K562 (cell line): ENCODE data around the gene PI4K2A. TPM values are rescaled to one million over a fixed set of nuclear protein-coding genes. Genes with fewer than 3 reads are reported as not detected.

Experiments used
- ATAC-seq: fragments of 200-7000 bp; cut with Tn5 transposase; 3 replicates; pipeline ENCODE4 v1.9.1; 2020; ENCODE audit warnings: moderate library complexity
- BruUV-seq: library from RNA; stranded (reverse); fragments of 400-500 nt; replicated peaks from 2 replicates; lab custom pipeline; 2021; lab: Mats Ljungman, UMichigan
- CTCF ChIA-PET: fragments of 300-600 bp; formaldehyde crosslinking; extraction: SDS; loops from one replicate; lab custom pipeline; 2021; ENCODE audit warnings: low intra/inter-chr PET ratio; lab: Yijun Ruan, JAX
- POLR2A ChIA-PET: fragments of 300-600, 350-650 bp; sonication (Branson Sonifier 250); formaldehyde crosslinking; extraction: SDS; loops from one replicate; lab custom pipeline; 2021; ENCODE audit warnings: antibody characterized with exemption, inconsistent platforms; lab: Yijun Ruan, JAX
- DNase-seq, 4 experiments: peaks; one replicate each; pipeline versions ENCODE4 v3.0.0 to v3.0.0-alpha.2; 2011 to 2018; ENCODE audit warnings: low spot score in 3 of 4, mixed read lengths in 3 of 4; ENCODE audit errors: extremely low read depth in 1 of 4
- FAIRE-seq: peaks from 2 replicates; lab custom pipeline; 2011; peaks lifted over from hg19 to GRCh38; lab: Jason Lieb, UNC
- H2AFZ ChIP-seq: 2 replicates; pipeline ENCODE4 v1.6.0; 2011; ENCODE audit warnings: low read depth, low read length, control low read depth, inconsistent platforms
- H3K27ac ChIP-seq: fragments of 200-600 bp; 3 replicates; pipeline ENCODE4 v1.8.0; 2011; ENCODE audit warnings: low read depth, mild to moderate bottlenecking, control low read depth, inconsistent platforms, low read length, moderate library complexity, mixed read lengths; ENCODE audit errors: extremely low read depth
- H3K27me3 ChIP-seq, 2 experiments: fragments of 300-600 bp in 1 of 2; 2 replicates in 1 of 2; 3 replicates in 1 of 2; pipeline versions ENCODE4 v1.6.0 to v1.8.0; 2011; ENCODE audit warnings: inconsistent platforms in 2 of 2, low read length in 2 of 2, mild to moderate bottlenecking in 1 of 2, mixed read lengths in 1 of 2, moderate library complexity in 1 of 2; ENCODE audit not compliant: control insufficient read depth in 2 of 2, insufficient read depth in 2 of 2
- H3K36me3 ChIP-seq: fragments of 300-600 bp; 3 replicates; pipeline ENCODE4 v1.8.0; 2011; ENCODE audit warnings: mild to moderate bottlenecking, low read length, inconsistent platforms; ENCODE audit not compliant: control insufficient read depth, insufficient read depth
- H3K4me1 ChIP-seq, 2 experiments: fragments of 200-600 bp in 1 of 2; replicated peaks in 1 of 2; 2 replicates in 1 of 2; 3 replicates in 1 of 2; pipeline versions ENCODE4 v1.5.1 to v1.8.0; 2011; ENCODE audit warnings: inconsistent platforms in 2 of 2, low read length in 2 of 2, mild to moderate bottlenecking in 1 of 2, mixed read lengths in 1 of 2, moderate library complexity in 1 of 2; ENCODE audit not compliant: control insufficient read depth in 2 of 2, insufficient read depth in 2 of 2
- H3K4me2 ChIP-seq: 2 replicates; pipeline ENCODE4 v1.6.1; 2011; ENCODE audit warnings: low read length, control low read depth, inconsistent platforms, mixed read lengths; ENCODE audit not compliant: insufficient read depth
- H3K4me3 ChIP-seq: fragments of 200-600 bp; sonication (generic), shearing (Covaris generic); 2 replicates; pipeline ENCODE4 v1.5.1; 2016; ENCODE audit warnings: control low read depth, inconsistent platforms
- H3K79me2 ChIP-seq: fragments of 200-600 bp; 3 replicates; pipeline ENCODE4 v1.8.0; 2011; ENCODE audit warnings: low read length, inconsistent platforms; ENCODE audit not compliant: control insufficient read depth, insufficient read depth
- H3K9ac ChIP-seq, 2 experiments: 2 replicates each; pipeline versions ENCODE4 v1.6.0 to v1.6.1; 2011; ENCODE audit warnings: low read depth in 2 of 2, low read length in 2 of 2, control low read depth in 1 of 2, inconsistent platforms in 1 of 2, mild to moderate bottlenecking in 1 of 2, mixed read lengths in 1 of 2; ENCODE audit not compliant: insufficient read depth in 1 of 2
- H3K9me1 ChIP-seq: one replicate; pipeline ENCODE4 v1.6.0; 2011; ENCODE audit warnings: inconsistent platforms, mild to moderate bottlenecking, low read length, moderate library complexity; ENCODE audit not compliant: control insufficient read depth, insufficient read depth
- H3K9me3 ChIP-seq: replicated peaks from 2 replicates; pipeline ENCODE4 v1.5.1; 2011; ENCODE audit warnings: low read depth, low read length, inconsistent platforms; ENCODE audit not compliant: control insufficient read depth, insufficient read depth
- H4K20me1 ChIP-seq: replicated peaks from 2 replicates; pipeline ENCODE4 v1.6.1; 2011; ENCODE audit warnings: low read length, inconsistent platforms, mixed read lengths; ENCODE audit not compliant: control insufficient read depth, insufficient read depth
- RAD21 ChIP-seq, 2 experiments: fragments of 250-450 bp in 1 of 2; fragments of 450-650 bp in 1 of 2; sonication (Bioruptor Pico) in 1 of 2; formaldehyde crosslinking in 1 of 2; IDR thresholded peaks in 1 of 2; conservative IDR thresholded peaks in 1 of 2; 2 replicates each; pipeline versions ENCODE4 v1.4.0 to v1.8.0; 2020 to 2022; ENCODE audit warnings: mild to moderate bottlenecking in 2 of 2, moderate library complexity in 1 of 2
- ZNF589 ChIP-seq: fragments of 200-800 bp; sonication (Bioruptor generic); IDR thresholded peaks from 2 replicates; pipeline ENCODE4 v1.6.1; 2016; ENCODE audit warnings: low read depth, missing genetic modification characterization, missing compliant biosample characterization
- WGBS: fragments of 100-300 bp; shearing (Covaris generic); methylation state at CpG from one replicate; pipeline ENCODE4 v1.1.6; 2016; ENCODE audit warnings: low coverage, mixed read lengths; ENCODE audit not compliant: insufficient coverage; ENCODE audit errors: missing lambda C conversion rate; 5-methylcytosine and 5-hydroxymethylcytosine counted together
- in situ Hi-C: fragments of 300-500 bp; cut with MboI; formaldehyde crosslinking; loops from 4 replicates; pipeline ENCODE4 v1.15.0; 2018; ENCODE audit warnings: inconsistent platforms, mixed read lengths
- intact Hi-C: fragments of 100-400 bp; cut with micrococcal nuclease; formaldehyde crosslinking; loops from 2 replicates; pipeline ENCODE4 v1.14.2; 2022
- polyA plus RNA-seq, 8 experiments: library from polyadenylated mRNA; depleted of rRNA in 4 of 8; stranded (reverse) in 5 of 8; unstranded in 3 of 8; fragments of >200 nt; fragmentation: Nextera tagmentation in 2 of 8; fragmentation: Illumina TruSeq in 1 of 8; extraction: Ambion mirVana in 2 of 8; extraction: Trizol in 1 of 8; gene quantifications; 2 replicates each; pipeline versions ENCODE4 v1.2.1 to v1.2.3, GENCODE V29; 2011 to 2014; ENCODE audit warnings: inconsistent platforms in 1 of 8, missing spikeins in 1 of 8
- total RNA-seq, 7 experiments: library from RNA; depleted of rRNA in 6 of 7; stranded (reverse); fragments of >200 nt in 6 of 7; fragmentation: Illumina TruSeq in 2 of 7; extraction: Trizol in 2 of 7; gene quantifications; 2 replicates each; pipeline versions ENCODE4 v1.2.1 to v1.2.3, GENCODE V29; 2011 to 2021; ENCODE audit warnings: low replicate concordance in 1 of 7
- TF ChIP-seq, protein P1 (sequence below): sonication (generic); formaldehyde crosslinking; IDR thresholded peaks from 2 replicates; pipeline ENCODE4 v1.8.0; 2023; ENCODE audit warnings: mild to moderate bottlenecking, missing genetic modification reagents
- TF ChIP-seq, protein P2 (sequence below): fragments of 450-650 bp; formaldehyde crosslinking; IDR thresholded peaks from 2 replicates; pipeline ENCODE4 v1.4.0; 2020; ENCODE audit warnings: mild to moderate bottlenecking, moderate library complexity

The PI4K2A gene
- total and polyA plus RNA-seq, 9 of the 15 experiments (the other 6 are each of a cell fraction or from before 2014, with no cell fraction given): 4.4 to 28.4 (median 16.5) TPM

DNA sequence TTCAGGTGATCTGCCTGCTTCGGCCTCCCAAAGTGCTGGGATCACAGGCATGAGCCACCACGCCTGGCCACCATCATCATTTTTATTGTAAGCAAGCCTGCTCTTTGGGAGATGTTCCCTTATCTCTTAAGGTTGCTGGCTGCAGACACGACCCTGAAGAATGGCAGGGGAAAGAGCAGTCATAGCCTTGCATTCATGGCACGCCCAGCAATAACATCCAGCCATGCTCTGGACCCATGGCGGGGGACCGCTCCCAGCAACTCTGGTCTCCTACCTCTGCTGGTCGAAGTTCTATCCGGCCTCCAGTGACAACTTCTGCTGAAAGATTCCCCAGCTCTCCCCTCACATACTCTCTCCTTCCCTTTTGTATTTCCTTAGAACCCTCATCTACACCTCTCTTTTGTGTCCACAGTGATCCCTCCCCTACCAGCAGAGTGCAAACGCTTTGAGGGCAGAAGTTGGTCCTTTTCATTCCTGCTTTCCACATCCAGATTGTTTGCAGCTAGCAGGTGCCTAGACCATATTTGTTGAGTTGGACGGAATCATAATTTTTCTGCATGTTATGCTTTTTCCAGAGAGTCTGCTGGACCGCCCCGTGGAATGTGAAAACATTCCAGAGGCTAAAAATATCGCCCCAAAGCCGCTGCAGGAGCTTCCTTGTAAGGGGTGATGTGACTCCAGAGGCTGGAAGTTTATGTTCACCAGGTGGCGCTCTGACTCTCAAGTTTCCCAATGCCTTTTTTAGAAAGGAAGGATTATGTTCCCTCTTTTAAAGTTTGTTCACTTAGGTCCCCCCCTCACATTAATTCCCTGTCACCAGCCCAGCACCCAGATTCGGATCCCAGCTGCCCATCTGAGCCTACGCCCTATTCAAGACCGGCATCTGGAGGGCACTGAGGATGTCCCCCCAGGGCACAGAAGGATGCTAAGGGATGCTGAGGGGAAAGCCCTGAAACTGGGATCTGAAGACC is 68.8 kb downstream of the PI4K2A start:
- Histone ChIP-seq H3K4me1 (peaks cover 0 to 16% of the 10 kb centered on the region in 2 experiments; a peak in 3 of 5 replicates), H3K4me2 (no peak overlapping the region), H2AFZ (0 out of 2 replicates have a peak overlapping the region, but pooled peaks have one; percentile 9), H3K4me3 (no peak overlapping the region), H4K20me1 (no peaks in the 10 kb centered on the region; the same call in 1 of the 2 replicates), H3K79me2 (no peaks in the 10 kb centered on the region), H3K9me1 (no peaks in the 10 kb centered on the region), H3K9me3 (no peaks in the 10 kb centered on the region), H3K9ac (no peak overlapping the region), H3K36me3 (no peaks in the 10 kb centered on the region), H3K27me3 (no peaks in the 10 kb centered on the region), H3K27ac (no peak overlapping the region)
- peak in 2 of 4 experiments; percentile 19 to 62 for DNase-seq
- in situ Hi-C loops (no loop called here), intact Hi-C loops (loop anchor here (1.0 kb wide), 1 partner anchor 22 kb away; no protein-coding TSS in a partner anchor)
- BruUV-seq: no TSS peak
- POLR2A ChIA-PET: interaction anchor here (0.6 to 2.5 kb wide), 2 partner anchors 23 to 285 kb away, joined by 4 to 9 read pairs; partner anchors contain the start of gene AVPI1
- CTCF ChIA-PET: interaction anchor here (2.8 kb wide), 1 partner anchor 22 kb away, joined by 33 read pairs; no protein-coding TSS in a partner anchor
- ATAC-seq: peak; percentile 47; the same call in 2 of the 3 replicates
- peak; percentile 73 for FAIRE-seq
- WGBS: 15% methylated on average over 14 of the region's 18 CpGs
- TF ChIP-seq, protein P1, sequence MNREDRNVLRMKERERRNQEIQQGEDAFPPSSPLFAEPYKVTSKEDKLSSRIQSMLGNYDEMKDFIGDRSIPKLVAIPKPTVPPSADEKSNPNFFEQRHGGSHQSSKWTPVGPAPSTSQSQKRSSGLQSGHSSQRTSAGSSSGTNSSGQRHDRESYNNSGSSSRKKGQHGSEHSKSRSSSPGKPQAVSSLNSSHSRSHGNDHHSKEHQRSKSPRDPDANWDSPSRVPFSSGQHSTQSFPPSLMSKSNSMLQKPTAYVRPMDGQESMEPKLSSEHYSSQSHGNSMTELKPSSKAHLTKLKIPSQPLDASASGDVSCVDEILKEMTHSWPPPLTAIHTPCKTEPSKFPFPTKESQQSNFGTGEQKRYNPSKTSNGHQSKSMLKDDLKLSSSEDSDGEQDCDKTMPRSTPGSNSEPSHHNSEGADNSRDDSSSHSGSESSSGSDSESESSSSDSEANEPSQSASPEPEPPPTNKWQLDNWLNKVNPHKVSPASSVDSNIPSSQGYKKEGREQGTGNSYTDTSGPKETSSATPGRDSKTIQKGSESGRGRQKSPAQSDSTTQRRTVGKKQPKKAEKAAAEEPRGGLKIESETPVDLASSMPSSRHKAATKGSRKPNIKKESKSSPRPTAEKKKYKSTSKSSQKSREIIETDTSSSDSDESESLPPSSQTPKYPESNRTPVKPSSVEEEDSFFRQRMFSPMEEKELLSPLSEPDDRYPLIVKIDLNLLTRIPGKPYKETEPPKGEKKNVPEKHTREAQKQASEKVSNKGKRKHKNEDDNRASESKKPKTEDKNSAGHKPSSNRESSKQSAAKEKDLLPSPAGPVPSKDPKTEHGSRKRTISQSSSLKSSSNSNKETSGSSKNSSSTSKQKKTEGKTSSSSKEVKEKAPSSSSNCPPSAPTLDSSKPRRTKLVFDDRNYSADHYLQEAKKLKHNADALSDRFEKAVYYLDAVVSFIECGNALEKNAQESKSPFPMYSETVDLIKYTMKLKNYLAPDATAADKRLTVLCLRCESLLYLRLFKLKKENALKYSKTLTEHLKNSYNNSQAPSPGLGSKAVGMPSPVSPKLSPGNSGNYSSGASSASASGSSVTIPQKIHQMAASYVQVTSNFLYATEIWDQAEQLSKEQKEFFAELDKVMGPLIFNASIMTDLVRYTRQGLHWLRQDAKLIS (CRISPR knock-in tag): no peak
- TF ChIP-seq RAD21 (CRISPR knock-in tag; conservative IDR thresholded peaks at IDR 0.05 in 1 of 2, IDR thresholded peaks at IDR 0.05 in 1 of 2) (peak; percentile 64 to 78), ZNF589 (CRISPR knock-in tag) (no peak)
- TF ChIP-seq, protein P2, sequence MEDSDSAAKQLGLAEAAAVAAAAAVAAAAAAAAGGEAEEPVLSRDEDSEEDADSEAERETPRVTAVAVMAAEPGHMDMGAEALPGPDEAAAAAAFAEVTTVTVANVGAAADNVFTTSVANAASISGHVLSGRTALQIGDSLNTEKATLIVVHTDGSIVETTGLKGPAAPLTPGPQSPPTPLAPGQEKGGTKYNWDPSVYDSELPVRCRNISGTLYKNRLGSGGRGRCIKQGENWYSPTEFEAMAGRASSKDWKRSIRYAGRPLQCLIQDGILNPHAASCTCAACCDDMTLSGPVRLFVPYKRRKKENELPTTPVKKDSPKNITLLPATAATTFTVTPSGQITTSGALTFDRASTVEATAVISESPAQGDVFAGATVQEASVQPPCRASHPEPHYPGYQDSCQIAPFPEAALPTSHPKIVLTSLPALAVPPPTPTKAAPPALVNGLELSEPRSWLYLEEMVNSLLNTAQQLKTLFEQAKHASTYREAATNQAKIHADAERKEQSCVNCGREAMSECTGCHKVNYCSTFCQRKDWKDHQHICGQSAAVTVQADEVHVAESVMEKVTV (CRISPR knock-in tag): peak; percentile 43; the same call in 1 of the 2 replicates
